Measurements from ENCODE around the gene HERC2.
"Not testable (repeated sequence)": the region's sequence is repeated elsewhere in the genome, so short reads cannot be mapped to it uniquely, and the experiment has no call there.

HERC2 gene, protein sequence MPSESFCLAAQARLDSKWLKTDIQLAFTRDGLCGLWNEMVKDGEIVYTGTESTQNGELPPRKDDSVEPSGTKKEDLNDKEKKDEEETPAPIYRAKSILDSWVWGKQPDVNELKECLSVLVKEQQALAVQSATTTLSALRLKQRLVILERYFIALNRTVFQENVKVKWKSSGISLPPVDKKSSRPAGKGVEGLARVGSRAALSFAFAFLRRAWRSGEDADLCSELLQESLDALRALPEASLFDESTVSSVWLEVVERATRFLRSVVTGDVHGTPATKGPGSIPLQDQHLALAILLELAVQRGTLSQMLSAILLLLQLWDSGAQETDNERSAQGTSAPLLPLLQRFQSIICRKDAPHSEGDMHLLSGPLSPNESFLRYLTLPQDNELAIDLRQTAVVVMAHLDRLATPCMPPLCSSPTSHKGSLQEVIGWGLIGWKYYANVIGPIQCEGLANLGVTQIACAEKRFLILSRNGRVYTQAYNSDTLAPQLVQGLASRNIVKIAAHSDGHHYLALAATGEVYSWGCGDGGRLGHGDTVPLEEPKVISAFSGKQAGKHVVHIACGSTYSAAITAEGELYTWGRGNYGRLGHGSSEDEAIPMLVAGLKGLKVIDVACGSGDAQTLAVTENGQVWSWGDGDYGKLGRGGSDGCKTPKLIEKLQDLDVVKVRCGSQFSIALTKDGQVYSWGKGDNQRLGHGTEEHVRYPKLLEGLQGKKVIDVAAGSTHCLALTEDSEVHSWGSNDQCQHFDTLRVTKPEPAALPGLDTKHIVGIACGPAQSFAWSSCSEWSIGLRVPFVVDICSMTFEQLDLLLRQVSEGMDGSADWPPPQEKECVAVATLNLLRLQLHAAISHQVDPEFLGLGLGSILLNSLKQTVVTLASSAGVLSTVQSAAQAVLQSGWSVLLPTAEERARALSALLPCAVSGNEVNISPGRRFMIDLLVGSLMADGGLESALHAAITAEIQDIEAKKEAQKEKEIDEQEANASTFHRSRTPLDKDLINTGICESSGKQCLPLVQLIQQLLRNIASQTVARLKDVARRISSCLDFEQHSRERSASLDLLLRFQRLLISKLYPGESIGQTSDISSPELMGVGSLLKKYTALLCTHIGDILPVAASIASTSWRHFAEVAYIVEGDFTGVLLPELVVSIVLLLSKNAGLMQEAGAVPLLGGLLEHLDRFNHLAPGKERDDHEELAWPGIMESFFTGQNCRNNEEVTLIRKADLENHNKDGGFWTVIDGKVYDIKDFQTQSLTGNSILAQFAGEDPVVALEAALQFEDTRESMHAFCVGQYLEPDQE (N-terminal part only)

DNA sequence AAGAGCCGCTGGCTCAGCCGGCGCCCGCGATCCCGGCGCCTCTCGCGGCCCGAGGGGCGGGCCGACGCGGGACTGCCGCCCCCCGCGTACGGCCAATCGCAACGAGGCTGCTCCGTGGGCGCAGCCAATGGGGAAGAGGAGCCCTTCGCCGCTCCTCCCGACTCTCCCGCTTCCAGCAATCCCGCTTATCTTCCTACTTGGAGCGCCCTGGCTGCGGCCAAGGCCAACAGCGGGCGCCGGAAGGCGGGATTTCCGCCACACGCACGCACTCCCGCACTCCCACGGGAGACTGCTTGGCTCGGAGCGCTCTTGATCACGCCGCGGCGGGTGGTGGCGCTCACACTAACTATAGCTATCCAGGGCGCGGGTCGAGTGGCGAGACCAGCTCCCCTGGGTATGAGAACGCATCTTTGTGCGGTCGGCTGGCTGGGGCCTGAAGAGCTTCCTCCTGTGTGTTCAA, at the start of gene HERC2:
Gene HERC2, minus strand, starts transcription at position 51 of the 460 bp plus-strand sequence. CDS start 746 bp downstream, outside the sequence.
- DNase-seq: not testable (repeated sequence)

DNA sequence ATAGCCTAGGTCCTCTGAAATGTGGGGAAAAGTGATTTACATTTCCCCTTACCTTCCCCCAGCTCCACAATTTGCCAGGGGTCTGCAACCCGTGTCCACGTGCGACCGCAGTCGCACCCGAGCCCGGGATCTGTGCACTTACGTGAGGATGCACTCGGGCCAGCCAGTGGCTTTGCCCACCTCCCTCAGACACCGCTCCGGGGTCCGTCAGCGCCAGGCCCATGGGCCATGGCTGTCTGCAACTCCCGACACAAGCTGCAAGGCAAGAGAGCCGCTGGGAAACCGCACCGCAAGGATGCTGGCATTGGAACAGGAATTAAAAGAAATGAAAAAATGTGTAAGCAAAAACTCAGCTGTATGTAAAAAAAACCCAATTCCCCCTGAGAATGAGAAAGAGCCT, 43.5 kb upstream of the HERC2 start:
- DNase-seq: not testable (repeated sequence)

DNA sequence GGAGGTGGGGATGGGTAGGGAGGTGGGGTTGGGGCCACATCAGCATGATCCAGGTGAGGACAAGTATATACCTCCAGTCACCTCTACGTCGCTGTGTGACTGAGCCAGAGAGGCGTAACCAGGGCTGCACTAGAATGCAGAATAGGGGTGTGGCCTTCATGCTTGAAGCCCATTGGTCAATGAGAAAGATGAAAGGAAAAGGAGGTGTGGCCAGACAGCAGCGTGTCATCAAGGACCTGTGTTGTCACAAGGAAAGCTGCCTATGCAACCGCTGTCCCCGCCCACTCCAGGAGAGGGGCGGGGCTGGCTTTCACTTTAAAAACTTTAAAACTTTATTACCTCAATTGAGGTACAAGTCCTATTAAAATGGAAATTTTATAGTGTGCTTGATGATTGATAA, 36.0 kb upstream of the HERC2 start, which contains the start of gene GOLGA6L24:
Gene GOLGA6L24, minus strand, starts transcription at position 101 of the 400 bp plus-strand sequence. Its CDS starts 61 bp downstream, at position 40.
- DNase-seq: not testable (repeated sequence)

DNA sequence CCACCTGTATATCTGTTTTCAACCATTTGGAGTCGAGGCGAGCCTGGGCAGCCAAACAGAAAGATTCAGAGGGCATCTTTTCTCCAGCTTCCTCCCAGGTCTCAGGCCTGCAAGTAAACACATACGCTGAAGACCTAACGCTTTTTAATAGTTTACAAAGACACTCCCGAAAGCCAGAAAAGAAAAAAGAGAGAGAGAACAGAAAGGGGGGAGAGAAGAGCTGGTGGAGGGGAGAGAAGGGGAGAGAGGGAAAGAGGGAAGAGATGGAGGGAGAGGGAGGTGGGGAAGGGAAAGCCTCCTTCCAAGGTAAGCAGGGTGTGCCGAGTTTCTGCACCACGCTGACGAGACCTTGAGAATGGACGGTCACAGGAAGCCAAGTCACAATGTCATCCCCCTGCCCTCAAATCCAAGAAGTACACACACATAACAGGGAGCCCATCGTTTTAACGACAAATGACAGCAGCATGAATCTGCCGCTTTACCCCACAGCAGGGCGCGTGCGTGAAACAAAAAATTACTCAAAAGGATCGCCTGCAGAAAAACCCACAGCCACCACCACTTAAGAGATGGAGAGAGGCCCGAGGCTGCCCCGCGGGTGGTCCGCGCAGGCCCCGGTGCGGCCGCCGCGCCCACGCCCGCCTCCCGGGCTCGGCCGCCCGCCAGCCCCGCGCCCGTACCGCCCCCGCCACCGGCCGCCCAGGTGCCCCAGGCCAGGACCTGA, 461 bp downstream of the HERC2 start:
- not testable (repeated sequence) for DNase-seq

- DNase-seq: not testable (repeated sequence)
These were observed 2.3 kb downstream of the HERC2 start for GRCh38 chr15:28319725-28320124.

GRCh38 chr15:28318828-28319227, 3.2 kb downstream of the HERC2 start:
- DNase-seq: not testable (repeated sequence)

- not testable (repeated sequence) for DNase-seq
These were observed 3.9 kb downstream of the HERC2 start for GRCh38 chr15:28318122-28318521.

DNA sequence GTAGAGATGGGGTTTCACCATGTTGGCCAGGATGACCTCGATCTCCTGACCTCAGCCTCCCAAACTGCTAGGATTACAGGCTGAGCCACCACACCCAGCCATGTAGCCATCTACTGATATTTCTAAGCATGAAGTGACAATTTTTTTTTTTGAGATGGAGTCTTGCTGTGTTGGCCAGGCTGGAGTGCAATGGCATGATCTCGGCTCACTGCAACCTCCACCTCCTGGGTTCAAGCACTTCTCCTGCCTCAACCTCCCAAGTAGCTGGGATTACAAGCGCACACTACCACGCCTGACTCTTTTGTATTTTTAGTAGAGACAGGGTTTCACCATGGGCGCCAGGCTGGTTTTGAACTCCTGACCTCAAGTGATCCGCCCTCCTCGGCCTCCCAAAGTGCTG, 5.0 kb downstream of the HERC2 start:
- not testable (repeated sequence) for DNase-seq

- not testable (repeated sequence) for DNase-seq
These were observed 11.5 kb downstream of the HERC2 start for GRCh38 chr15:28310454-28310853.

DNA sequence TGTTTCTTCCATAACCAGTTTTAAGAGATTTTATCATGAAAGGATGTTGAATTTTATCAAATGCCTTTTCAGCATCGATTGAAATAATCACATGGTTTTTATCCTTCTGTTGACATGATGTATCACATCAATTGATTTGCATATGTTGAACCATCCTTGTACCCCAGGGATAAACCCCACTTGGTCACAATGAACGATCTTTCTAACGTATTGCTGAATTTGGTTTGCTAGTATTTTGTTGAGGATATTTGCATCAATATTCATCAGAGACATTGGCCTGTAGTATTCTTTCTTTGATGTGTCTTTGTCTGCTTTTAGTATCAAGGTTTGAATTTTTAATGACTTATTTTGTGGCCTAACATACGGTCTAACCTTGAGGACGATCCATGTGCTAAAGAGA, 13.3 kb downstream of the HERC2 start:
- DNase-seq: not testable (repeated sequence)

- DNase-seq: not testable (repeated sequence)
These were observed 16.3 kb downstream of the HERC2 start for GRCh38 chr15:28305700-28306099.

DNA sequence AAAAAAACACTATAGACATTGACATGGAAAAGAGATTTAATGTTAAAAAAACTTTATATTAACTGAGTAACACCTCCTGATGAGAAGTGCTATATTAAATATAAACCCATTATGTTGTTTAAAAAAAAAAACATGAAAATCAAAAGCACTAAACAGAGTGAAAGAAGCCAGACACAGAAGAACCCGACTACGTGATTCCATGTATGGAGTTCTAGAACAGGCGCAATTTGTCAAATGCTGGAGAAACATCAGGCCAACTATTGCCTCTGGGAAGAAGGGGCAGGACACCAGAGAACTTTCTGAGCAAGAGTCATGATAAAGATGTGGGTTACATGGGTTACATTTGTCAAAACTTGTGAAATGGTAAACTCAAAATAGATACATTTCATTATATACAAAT, 24.5 kb downstream of the HERC2 start:
- DNase-seq: not testable (repeated sequence)

DNA sequence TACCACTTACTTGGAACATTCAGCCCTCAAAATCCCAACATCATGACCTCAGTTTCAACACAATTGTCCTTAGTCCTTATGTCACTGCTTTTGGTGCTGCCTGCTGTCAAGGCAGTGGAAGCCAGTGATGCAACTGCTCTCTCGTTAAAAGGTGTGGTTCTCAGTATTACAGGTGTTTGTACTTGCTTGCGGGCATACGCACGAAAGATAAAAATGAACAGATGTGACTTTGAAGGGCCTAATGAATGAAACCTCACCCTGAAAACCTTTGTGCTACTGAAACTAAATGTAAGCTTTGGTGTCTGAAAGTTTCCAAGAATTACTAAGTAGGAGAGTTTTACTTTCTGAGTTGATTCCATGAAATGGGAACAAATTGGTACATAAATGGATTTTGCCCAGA, 25.2 kb downstream of the HERC2 start:
- DNase-seq: not testable (repeated sequence)

- DNase-seq: not testable (repeated sequence)
These were observed 26.9 kb downstream of the HERC2 start for GRCh38 chr15:28295009-28295563.

GRCh38 chr15:28294560-28294959, 27.4 kb downstream of the HERC2 start:
- DNase-seq: not testable (repeated sequence)

DNA sequence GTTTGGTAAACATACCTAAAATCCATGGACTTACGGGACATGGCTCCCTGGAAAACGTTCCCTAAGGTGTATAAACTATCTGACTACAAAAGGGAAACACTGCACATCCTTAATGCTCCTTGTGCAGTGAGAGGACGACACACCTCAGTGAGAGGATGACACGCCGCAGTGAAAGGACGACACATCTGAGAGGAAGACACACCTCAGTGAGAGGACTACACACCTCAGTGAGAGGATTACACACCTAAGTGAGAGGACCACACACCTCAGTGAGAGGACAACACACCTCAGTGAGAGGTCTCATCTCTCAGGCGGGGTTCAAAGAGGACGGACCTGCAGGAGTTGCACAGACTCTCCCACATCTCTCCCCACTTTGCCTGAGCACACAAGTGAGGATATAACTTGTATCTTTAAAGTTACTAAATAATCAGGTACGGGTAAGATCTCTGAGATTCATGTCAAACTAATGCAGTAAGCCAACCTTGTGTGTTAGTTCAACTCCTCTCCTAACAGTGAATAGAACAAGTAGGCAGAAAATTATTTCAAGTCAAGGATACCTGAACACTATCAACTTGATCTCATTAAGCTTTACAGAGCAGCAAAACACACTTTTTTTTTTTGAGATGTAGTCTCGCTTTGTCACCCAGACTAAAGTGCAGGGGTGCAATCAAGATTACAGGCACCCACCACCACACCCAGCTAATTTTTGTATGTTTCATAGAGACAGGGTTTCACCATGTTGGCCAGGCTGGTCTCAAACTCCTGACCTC, 32.1 kb downstream of the HERC2 start:
- no peak for DNase-seq

GRCh38 chr15:28288830-28289693, 32.9 kb downstream of the HERC2 start:
- not testable (repeated sequence) for DNase-seq

GRCh38 chr15:28286659-28287058, 35.3 kb downstream of the HERC2 start:
- DNase-seq: not testable (repeated sequence)

DNA sequence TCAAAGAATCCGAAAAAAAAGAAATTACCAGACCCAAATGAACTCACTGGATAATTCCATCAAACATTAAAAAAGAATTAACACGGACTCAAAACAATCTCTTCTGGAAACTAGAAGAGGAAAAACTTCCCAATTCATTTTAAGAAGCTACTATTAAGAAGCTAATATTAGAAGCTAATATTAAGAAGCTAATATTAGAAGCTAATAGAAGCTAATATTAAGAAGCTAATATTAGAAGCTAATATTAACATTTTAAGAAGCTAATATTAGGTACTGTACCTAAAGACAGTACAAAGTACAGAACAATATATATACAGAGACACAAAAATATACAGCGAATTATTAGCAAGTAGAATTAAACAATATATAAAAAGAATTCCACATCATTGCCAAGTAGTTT, 35.9 kb downstream of the HERC2 start:
- no peak for DNase-seq

- DNase-seq: no peak
These were observed 40.1 kb downstream of the HERC2 start for GRCh38 chr15:28281876-28282275.

Measured in NCI-H524 (cell line).